Duodenal mucosa (tissue), 2 donors: ENCODE measurements around the gene CCL3.

Experiments used
- H3K27ac ChIP-seq: one replicate; pipeline ENCODE4 v1.7.0; 2013; ENCODE audit warnings: low read depth, low read length
- H3K27me3 ChIP-seq, 2 donors: one replicate each; pipeline ENCODE4 v1.7.0; 2013; ENCODE audit warnings: low read length in 2 of 2, control low read depth in 1 of 2; ENCODE audit not compliant: insufficient read depth in 2 of 2, control insufficient read depth in 1 of 2
- H3K36me3 ChIP-seq, 2 donors: one replicate each; pipeline ENCODE4 v1.7.0; 2013; ENCODE audit warnings: low read length in 2 of 2, control low read depth in 1 of 2; ENCODE audit not compliant: insufficient read depth in 2 of 2, control insufficient read depth in 1 of 2
- H3K4me1 ChIP-seq, 2 donors: one replicate each; pipeline ENCODE4 v1.7.0; 2013; ENCODE audit warnings: low read length in 2 of 2, control low read depth in 1 of 2; ENCODE audit not compliant: insufficient read depth in 2 of 2, control insufficient read depth in 1 of 2
- H3K4me3 ChIP-seq, 2 donors: one replicate each; pipeline ENCODE4 v1.7.0; 2013; ENCODE audit warnings: low read length in 2 of 2, low read depth in 1 of 2
- H3K9ac ChIP-seq, 2 donors: one replicate each; pipeline ENCODE4 v1.7.0; 2013; ENCODE audit warnings: low read length in 2 of 2, low read depth in 1 of 2
- H3K9me3 ChIP-seq, 2 donors: one replicate each; pipeline ENCODE4 v1.7.0; 2013; ENCODE audit warnings: low read length in 2 of 2, control low read depth in 1 of 2; ENCODE audit not compliant: control insufficient read depth in 1 of 2

The CCL3 gene

GRCh38 chr17:36049643-36050042, 40.3 kb downstream of the CCL3 start:
- no peak overlapping the region for H3K4me3 ChIP-seq
- H3K27ac ChIP-seq: no peak overlapping the region
- H3K36me3 ChIP-seq: no peaks in the 10 kb centered on the region
- H3K9me3 ChIP-seq: peaks cover 0 to 2% of the 10 kb centered on the region in 2 donors
- peaks cover 0 to 10% of the 10 kb centered on the region in 2 donors for H3K4me1 ChIP-seq
- no peaks in the 10 kb centered on the region for H3K27me3 ChIP-seq
- H3K9ac ChIP-seq: no peak overlapping the region

DNA sequence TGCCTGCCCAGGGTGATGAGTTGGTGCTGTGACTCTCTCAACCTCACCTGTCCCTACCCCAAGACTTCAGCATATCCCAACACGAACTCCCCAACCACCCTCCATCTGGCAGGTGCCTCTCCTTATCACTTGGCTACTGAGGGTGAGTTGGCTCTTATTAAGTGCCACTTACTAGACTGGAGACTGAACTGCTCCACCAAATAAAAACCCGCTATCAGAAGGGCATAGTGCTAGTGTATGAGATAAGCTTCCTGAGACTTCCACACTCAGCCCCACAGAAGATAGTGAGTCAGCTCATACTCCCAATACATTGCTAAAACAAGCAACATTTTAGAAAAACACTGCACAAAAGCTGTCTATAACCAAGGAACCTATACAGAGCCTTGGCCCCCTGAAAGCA, 41.9 kb downstream of the CCL3 start:
- no peak overlapping the region for H3K9ac ChIP-seq
- peaks cover 0 to 10% of the 10 kb centered on the region in 2 donors for H3K4me1 ChIP-seq
- no peak overlapping the region for H3K4me3 ChIP-seq
- H3K36me3 ChIP-seq: no peaks in the 10 kb centered on the region
- no peaks in the 10 kb centered on the region for H3K27me3 ChIP-seq
- H3K9me3 ChIP-seq: peaks cover 0 to 2% of the 10 kb centered on the region in 2 donors
- no peak overlapping the region for H3K27ac ChIP-seq
